HTR-8/SVneo (cell line): ENCODE data around the gene PSMB10.
"Not testable (repeated sequence)": the region's sequence is repeated elsewhere in the genome, so short reads cannot be mapped to it uniquely, and the experiment has no call there.

Experiments
- DNase-seq: peaks from one replicate; pipeline ENCODE4 v3.0.0; 2011; ENCODE audit warnings: low spot score, mixed read lengths; ENCODE audit not compliant: insufficient read length
- FAIRE-seq: peaks from 2 replicates; lab custom pipeline; 2011; peaks lifted over from hg19 to GRCh38; lab: Jason Lieb, UNC

Gene PSMB10

DNA sequence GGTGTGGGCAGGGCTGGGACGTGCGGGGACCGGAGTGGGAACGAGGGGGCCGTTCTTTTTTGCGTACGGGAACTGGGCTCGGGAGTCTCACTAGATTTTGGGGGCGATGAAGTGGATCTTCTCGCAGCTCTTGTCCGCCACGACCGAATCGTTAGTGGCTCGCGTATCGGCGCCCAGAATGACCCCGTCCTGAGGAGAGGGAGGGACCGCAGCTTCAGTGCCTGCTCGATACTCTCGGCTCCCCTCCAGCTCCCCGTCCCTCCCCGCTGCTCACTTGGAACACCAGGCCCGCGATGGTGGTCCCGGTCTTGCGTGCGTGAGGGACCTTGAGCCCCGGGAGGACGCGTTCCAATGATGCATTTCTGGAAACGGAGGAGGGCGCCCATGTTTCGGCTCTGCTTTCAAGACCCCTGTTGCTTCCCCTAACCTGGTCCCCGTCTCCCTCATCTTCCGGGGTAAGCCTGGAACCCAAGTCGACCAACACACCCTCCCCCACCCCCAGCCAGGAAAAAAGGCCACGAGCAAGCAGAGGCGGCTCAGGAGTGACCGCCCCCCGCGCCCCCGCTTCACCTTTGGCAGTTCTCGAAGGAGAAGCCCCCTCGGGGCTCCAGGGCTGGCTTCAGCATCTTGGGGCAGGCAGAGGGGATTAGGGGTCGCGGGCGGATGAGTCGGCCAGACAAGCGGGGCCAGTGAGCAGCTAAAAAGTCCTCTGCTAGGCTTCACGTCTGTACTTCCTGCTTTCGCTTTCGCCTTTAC, at the start of gene PSMB10:
PSMB10 (minus strand) TSS at position 727 of the 756 bp plus-strand sequence; CDS start at position 626, 101 bp downstream.
- DNase-seq: peak; percentile 49
- FAIRE-seq: no peak

GRCh38 chr16:67982011-67982696, 45.5 kb upstream of the PSMB10 start:
- FAIRE-seq: no peak
- no peak for DNase-seq

DNA sequence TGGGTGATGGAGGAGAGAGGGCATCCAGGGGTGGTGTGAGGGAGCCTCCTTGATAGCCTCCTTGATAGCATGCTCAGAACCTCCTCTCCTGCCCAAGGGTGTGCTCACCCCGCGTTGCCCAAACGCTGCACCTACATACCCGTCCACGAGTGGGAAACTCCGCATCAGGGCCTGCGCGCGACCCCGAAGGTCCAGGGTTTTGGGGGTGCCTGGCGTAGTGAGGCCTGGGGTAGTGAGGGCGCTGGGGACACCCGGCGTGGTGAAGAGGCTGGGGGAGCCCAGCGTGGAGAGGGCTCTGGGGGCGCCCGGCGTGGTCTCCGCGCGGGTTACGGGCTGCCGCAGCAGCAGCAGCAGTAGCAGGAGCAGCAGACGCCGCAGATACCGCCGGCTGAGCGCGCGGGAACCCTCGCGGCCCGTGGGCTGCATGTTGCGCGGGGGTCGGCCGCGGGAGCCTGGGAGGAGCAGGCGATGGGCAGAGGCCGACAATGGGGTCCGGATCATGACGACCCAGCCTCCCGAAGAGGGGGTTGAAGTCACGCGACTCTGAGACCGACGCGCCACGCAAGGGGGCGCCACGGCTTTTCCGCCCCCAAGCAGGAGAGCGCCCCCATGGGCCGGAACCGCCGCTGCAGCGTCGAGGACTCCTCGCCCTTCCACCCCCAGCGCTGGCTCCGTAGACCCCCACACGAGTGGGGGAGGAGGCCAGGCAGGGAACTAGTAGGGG, 43.5 kb upstream of the PSMB10 start, which contains the start of gene DPEP3:
DPEP3 (minus strand) TSS at position 545 of the 724 bp plus-strand sequence; CDS start at position 426, 119 bp downstream.
- FAIRE-seq (no peak), DNase-seq (no peak)

GRCh38 chr16:67977469-67978227, 41.0 kb upstream of the PSMB10 start:
- FAIRE-seq (no peak), DNase-seq (no peak)

- FAIRE-seq (no peak), DNase-seq (no peak)
Observed at GRCh38 chr16:67977005-67977404, 40.4 kb upstream of the PSMB10 start.

DNA sequence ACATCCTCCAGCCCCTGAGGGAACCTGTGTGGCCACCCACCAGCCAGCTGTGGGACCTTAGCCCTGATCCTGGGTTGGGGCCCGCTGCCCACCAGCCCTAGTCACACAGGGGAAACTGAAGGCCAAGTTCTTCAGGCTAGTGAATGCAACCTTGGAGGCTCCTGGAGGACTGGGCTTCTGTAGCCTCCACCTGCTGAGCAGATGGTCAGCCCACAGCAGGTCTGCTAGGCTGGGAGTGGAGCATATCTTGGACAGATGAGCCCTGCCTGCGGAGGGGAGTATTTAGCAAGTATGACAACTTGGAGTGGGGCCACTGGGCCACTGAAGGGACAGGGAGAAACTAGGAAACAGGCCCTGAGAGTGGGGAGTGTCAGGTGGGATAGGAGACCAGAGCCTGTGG, 39.6 kb upstream of the PSMB10 start:
- DNase-seq (no peak), FAIRE-seq (no peak)

DNA sequence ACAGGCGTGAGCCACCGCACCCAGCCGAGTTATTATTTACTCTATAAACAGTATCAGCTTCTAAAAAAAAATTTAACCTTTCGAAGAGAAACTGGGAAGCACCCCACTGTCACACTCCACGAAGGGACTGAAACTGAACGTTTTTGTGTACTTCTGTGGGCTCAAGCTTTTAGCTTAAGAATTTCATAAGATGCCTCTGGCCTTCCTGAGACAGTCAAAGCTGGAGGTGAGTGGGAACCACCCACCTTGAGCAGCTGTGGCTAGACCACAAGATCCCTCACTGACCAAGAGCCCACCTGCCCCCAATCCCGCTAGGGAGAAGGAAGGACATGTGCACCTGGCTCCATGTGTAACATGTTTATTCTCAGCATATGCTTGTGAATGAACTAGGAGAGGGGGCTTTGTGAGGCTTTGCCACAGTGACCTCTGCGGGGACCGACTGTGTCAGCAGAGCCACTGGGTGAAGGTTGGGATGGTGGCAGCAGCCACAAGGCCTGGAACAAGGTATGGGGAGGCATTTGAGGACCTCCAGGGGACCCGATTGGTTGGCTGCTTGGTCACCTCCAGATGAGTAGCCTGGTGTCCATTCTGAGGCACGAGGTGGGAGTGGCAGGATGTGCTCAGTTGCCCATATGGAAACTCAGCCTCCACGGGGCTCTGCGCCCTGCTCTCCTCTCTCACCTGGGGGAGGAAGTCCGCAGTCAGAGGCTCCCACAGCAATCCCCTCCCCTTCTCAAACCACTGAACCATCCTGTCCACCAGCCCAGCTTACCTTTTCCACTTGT, 38.9 kb upstream of the PSMB10 start:
- FAIRE-seq: no peak
- DNase-seq: no peak

DNA sequence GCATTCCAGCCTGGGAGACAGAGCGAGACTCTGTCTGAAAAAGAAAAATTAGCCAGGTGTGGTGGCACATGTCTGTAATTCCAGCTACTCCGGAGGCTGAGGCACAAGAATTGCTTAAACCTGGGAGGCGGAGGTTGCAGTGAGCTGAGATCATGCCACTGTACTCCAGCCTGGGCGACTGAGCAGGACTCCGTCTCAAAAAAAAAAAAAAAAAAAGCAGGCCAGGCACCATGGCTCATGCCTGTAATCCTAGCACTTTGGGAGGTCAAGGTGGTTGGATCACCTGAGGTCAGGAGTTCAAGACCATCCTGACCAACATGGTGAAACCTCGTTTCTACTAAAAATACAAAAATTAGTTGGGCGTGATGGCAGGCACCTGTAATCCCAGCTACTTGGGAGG, 35.6 kb upstream of the PSMB10 start:
- DNase-seq, FAIRE-seq: not testable (repeated sequence)

DNA sequence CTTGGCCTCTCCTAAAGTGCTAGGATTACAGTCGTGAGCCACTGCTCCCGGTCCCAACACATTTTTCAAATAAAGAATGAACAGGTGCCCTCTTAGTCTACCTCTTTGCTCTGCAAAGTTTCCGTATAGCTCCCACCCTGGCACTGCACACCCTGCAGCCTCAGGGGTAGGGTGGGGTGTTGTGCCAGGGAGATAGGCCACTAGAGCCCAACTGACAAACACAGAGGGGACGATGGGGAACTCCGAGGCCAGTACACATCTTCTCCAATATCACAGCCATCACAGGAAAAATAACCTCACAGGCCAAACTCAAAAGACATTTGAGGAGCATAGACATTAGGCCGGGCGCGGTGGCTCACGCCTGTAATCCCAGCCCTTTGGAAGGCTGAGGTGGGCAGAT, 34.5 kb upstream of the PSMB10 start:
- DNase-seq (no peak), FAIRE-seq (no peak)

DNA sequence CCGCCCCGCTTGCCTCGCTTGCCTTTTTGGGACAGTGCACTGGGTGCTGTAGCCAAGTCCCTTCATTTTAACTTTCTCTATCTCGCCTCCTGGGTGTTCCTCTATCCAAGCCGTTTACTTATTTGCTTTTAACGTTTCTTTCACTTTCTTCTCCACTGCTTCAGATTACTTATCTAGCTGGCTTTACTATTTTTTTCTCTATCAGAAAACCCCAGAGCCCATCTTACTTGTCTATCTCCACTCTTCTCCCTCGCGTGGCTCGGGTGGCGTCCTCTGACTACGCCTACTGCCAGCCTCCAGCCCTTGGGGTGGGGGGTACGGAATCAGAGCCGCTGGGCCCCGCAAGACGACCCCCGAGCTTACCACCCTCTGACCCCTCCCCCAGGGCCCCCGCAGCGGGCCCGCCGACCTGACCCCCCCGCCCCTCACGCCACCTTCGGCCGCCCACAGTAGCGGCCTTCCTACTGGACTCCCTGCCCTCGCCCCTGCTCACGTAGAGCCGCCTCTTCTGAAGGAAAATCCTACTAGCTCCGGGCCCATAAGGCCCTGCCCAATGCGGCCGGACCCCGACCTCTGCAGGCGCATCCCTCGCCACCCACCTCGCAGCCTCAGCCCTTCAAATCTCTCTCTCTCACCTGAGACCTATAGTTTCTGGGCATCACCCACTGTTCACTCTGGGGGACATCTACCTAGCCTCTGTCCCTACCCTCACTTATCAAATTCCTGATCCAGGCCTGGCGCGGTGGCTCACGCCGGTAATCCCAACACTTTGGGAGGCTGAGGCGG, 32.8 kb upstream of the PSMB10 start:
- DNase-seq (no peak), FAIRE-seq (no peak)

DNA sequence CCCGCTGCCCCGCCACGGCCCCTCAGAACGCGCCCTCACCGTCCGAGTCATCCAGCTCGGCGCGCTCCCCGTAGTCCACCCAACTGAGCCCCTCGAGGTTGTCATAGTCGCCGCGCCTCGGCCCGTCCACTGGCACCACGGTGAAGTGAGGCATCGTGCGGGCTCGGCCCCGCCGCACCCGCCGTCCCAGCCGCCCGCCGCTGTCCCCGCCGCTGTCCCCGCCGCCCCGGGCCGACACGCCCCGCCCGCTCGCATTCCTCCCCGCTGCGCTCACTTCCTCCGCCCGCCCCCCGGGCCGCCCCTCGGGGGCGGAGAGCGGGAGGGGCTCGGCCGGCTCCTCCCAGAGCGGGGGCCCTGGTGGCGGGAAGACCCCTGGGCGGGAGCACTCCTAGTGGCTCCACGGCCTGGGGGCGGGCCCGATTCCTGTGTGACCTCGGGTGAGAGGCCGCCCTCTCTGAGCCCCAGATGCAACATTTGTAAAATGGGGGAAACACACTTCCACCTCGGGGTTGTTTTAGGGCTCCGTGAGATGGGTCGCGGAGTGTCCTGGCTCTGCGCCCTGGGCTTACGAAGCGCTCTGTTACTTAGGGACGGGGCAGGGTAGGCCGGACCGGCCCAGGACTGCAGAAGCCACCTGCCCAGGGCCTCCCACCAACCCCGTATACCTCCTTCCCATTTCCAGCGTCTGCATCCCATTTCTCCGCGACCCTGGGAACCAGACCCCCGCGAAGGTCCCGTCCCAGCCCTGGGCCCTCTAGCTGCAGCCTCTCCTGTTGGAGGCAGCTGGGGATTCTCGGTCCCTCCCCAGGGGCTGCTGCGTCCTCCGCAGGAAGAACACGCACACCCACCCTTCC, 32.0 kb upstream of the PSMB10 start, which contains the start of gene SLC12A4:
SLC12A4 (minus strand) TSS at position 238 of the 854 bp plus-strand sequence; CDS start at position 154, 84 bp downstream.
- DNase-seq (peak; percentile 93), FAIRE-seq (peak; percentile 76)

DNA sequence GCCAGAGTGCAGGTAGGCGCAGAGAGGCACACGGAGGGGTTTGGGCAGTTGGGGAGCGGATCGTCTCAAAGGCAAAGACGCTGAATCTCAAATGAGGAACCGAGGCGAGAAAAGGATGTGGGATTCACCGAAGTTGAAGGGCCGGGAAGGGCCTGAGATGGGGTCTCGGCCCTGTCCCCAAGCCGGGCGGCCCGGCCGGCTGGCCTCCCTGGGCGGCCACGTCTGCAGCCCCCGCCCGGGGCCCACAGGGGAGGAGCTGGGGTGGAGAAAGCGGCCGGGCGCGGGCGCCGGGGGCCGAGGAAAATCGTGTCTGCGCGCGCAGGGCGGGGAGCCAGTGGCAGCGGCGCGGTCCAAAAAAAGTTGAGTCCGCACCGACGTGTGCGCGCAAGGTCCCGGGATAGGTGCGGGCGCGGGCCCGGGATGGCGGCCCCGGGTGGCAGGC, 31.3 kb upstream of the PSMB10 start:
- DNase-seq: no peak

DNA sequence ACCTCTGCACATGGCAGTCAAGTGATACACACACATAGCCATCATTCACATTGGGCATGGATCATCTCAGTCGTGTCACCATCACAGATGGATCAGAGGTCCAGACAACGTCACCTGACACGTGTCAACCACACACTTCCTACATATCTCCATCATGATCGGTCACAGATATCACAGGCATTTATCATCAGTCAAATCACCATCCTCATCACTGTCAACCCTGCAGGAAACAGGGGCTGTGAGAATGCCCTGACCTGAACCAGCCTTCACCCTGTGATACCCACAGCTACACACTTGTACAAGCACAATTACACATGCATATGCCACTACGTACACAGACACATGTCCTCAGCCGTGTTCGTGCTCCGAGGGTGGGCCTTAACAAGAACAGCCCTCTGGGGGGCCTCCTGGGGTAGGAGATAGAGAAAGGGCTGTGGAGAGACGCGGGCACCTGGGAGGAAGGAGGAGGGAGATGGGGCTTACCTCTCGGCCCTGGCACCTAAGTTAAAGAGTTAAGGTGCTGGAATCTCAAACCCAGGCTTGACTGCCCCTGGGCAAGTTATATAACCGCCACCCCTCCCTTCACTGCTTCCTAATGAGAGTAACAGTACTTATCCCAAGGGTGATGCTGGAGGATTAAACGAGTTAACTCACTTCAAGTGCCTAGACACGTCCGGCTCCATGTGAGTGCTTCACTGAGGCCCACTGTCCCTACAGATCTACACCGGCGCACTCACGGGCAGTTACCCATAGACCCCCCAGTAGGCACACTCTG, 30.7 kb upstream of the PSMB10 start:
- DNase-seq (no peak), FAIRE-seq (peak; percentile 96)

More for the DNA sequence above, 31.3 kb upstream of the PSMB10 start:
- FAIRE-seq: no peak

- DNase-seq (peak; percentile 71), FAIRE-seq (peak; percentile 9)
Observed at GRCh38 chr16:67966549-67967182, 30.0 kb upstream of the PSMB10 start.

GRCh38 chr16:67965668-67966548, 29.3 kb upstream of the PSMB10 start:
- FAIRE-seq (peak; percentile 70), DNase-seq (peak; percentile 81)
